Measurements from ENCODE around the gene ASB6. TPM values are rescaled to one million over a fixed set of nuclear protein-coding genes. Genes with fewer than 3 reads are reported as not detected.

Gene ASB6
- total and polyA plus RNA-seq, 2 of the 13 experiments (the other 11 are each of a cell fraction or from before 2014, with no cell fraction given), result 8.2 to 8.4 TPM

- no peak for TF ChIP-seq USF2 (IDR thresholded peaks at IDR 0.05; ENCODE audit: low read depth, low read length)
- TF ChIP-seq USF2 (CRISPR knock-in tag; IDR thresholded peaks at IDR 0.05; ENCODE audit: borderline replicate concordance), result no peak
- no peak for TF ChIP-seq RFXAP (CRISPR knock-in tag; IDR thresholded peaks at IDR 0.05; ENCODE audit: borderline replicate concordance)
- TF ChIP-seq ZNF329 (CRISPR knock-in tag; IDR thresholded peaks at IDR 0.05; ENCODE audit: low read depth), result no peak
- no peak for TF ChIP-seq ZNF20 (CRISPR knock-in tag; IDR thresholded peaks at IDR 0.05)
- TF ChIP-seq HDAC2 (CRISPR knock-in tag; IDR thresholded peaks at IDR 0.05), result no peak
- no peak for TF ChIP-seq THRA (CRISPR knock-in tag; IDR thresholded peaks at IDR 0.05; ENCODE audit: borderline replicate concordance)
Measured at GRCh38 chr9:129679537-129679936, 37.6 kb upstream of the ASB6 start (continued).

- H2AFZ ChIP-seq (ENCODE audit: low read length), result no peak overlapping the region
- H3K4me2 ChIP-seq (ENCODE audit: low read depth, low read length), result no peak overlapping the region
- intact Hi-C loops (cut with micrococcal nuclease; ENCODE audit: unreplicated experiment) (no loop called here), in situ Hi-C loops (cut with HindIII; ENCODE audit: extremely low pct_ligation_motif_present, low pct_unique_long_range_greater_than_20kb) (no loop called here)
- H4K20me1 ChIP-seq (ENCODE audit: insufficient read depth, low read length), result no peaks in the 10 kb centered on the region
- ChIA-PET CTCF (ENCODE audit: low intra/inter-chr PET ratio, low total read pairs) (no interaction called here), POLR2A (no interaction called here)
- H3K4me3 ChIP-seq (replicated peaks in 1 of 3; ENCODE audit: insufficient read depth in 1 of 3, low read depth in 2 of 3, low read length in 3 of 3), result no peak overlapping the region
- no peaks in the 10 kb centered on the region for H3K79me2 ChIP-seq (ENCODE audit: insufficient read depth, low read length)
- H3K36me3 ChIP-seq (replicated peaks in 1 of 2; ENCODE audit: control insufficient read depth in 1 of 2, insufficient read depth in 2 of 2, low read length in 2 of 2), result no peaks in the 10 kb centered on the region
- no peaks in the 10 kb centered on the region for H3K9me3 ChIP-seq (ENCODE audit: low read length)
- H3K4me1 ChIP-seq (ENCODE audit: insufficient read depth, low read length), result no peaks in the 10 kb centered on the region
- ATAC-seq (no peak), FAIRE-seq (no peak), DNase-seq (ENCODE audit: low spot score) (no peak)
- no TSS peak for BruUV-seq (replicated peaks)
- H3K27ac ChIP-seq (ENCODE audit: extremely low read length, insufficient read depth, low read length), result no peak overlapping the region
- peaks cover 5 to 72% of the 10 kb centered on the region in 2 experiments; a peak in 4 of 5 replicates for H3K27me3 ChIP-seq (ENCODE audit: control insufficient read depth in 1 of 2, insufficient read depth in 2 of 2, low read length in 2 of 2)
- no peak overlapping the region for H3K9ac ChIP-seq (ENCODE audit: insufficient read depth, low read depth, low read length)
- WGBS (ENCODE audit: low lambda C conversion rate), result 0% methylated on average over 2 of the region's 9 CpGs
- TF ChIP-seq TARDBP (CRISPR knock-in tag; IDR thresholded peaks at IDR 0.05) (no peak), SCMH1 (CRISPR knock-in tag; IDR thresholded peaks at IDR 0.05; ENCODE audit: borderline replicate concordance) (no peak), MBNL3 (CRISPR knock-in tag; conservative IDR thresholded peaks at IDR 0.05) (no peak), RCOR2 (CRISPR knock-in tag; IDR thresholded peaks at IDR 0.05) (no peak), REL (CRISPR knock-in tag; conservative IDR thresholded peaks at IDR 0.05) (no peak), DBP (CRISPR knock-in tag; IDR thresholded peaks at IDR 0.05; ENCODE audit: not compliant biosample characterization) (no peak), KDM5B (CRISPR knock-in tag; IDR thresholded peaks at IDR 0.05; ENCODE audit: borderline replicate concordance) (no peak), ZNF782 (CRISPR knock-in tag; IDR thresholded peaks at IDR 0.05; ENCODE audit: borderline replicate concordance) (no peak), HMG20B (CRISPR knock-in tag; conservative IDR thresholded peaks at IDR 0.05) (no peak), ZNF770 (CRISPR knock-in tag; IDR thresholded peaks at IDR 0.05) (no peak), ZNF460 (CRISPR knock-in tag; IDR thresholded peaks at IDR 0.05; ENCODE audit: borderline replicate concordance) (no peak), IKZF1 (IDR thresholded peaks at IDR 0.05) (no peak)
Measured at GRCh38 chr9:129678844-129679243, 36.9 kb upstream of the ASB6 start.
